ENCODE data around the gene NTRK1. TPM values are rescaled to one million over a fixed set of nuclear protein-coding genes. Genes with fewer than 3 reads are reported as not detected.

The NTRK1 gene
- total and polyA plus RNA-seq, 2 of the 4 experiments (the other 2 are of a cell fraction), result not detected

- no peak overlapping the region for H2AK5ac ChIP-seq (ENCODE audit: low read depth, low read length)
- no peak overlapping the region for H4K8ac ChIP-seq (ENCODE audit: low read depth in 2 of 2, low read length in 2 of 2)
- no peak overlapping the region for H3K14ac ChIP-seq (replicated peaks; ENCODE audit: low read depth, low read length)
- TF ChIP-seq USF2 (IDR thresholded peaks at IDR 0.05; ENCODE audit: low read depth, low read length) (no peak), CEBPB (IDR thresholded peaks at IDR 0.05; ENCODE audit: low read depth, low read length) (no peak), ELK1 (IDR thresholded peaks at IDR 0.05; ENCODE audit: borderline replicate concordance, low read depth, low read length) (no peak), FOS (IDR thresholded peaks at IDR 0.05; ENCODE audit: low read depth, low read length) (no peak), MAFK (IDR thresholded peaks at IDR 0.05; ENCODE audit: low read depth, low read length) (no peak), SMC3 (IDR thresholded peaks at IDR 0.05; ENCODE audit: low read depth, low read length) (no peak), RAD21 (IDR thresholded peaks at IDR 0.05; ENCODE audit: low read length) (no peak), MAZ (IDR thresholded peaks at IDR 0.05; ENCODE audit: borderline replicate concordance, low read depth, low read length) (no peak), MXI1 (IDR thresholded peaks at IDR 0.05; ENCODE audit: borderline replicate concordance, low read depth, low read length) (no peak)
- ChIA-PET CTCF (interaction anchor here (1.1 kb wide), 1 partner anchor 47 kb away, joined by 3 read pairs; no protein-coding TSS in a partner anchor), POLR2A (ENCODE audit: unreplicated experiment) (no interaction called here)
- H3K27me3 ChIP-seq (ENCODE audit: control insufficient read depth, insufficient read depth, low read length), result peaks cover 84% of the 10 kb centered on the region
- H3K9ac ChIP-seq (ENCODE audit: low read depth, low read length), result no peak overlapping the region
- in situ Hi-C loops (cut with MboI; ENCODE audit: low sequenced_read_pairs), result loop anchor here (10.0 kb wide), 1 partner anchor 191 kb away; no protein-coding TSS in a partner anchor
- no peak overlapping the region for H2BK20ac ChIP-seq (ENCODE audit: low read depth, low read length)
- H3K18ac ChIP-seq (ENCODE audit: low read depth, low read length), result no peak overlapping the region
- H3K56ac ChIP-seq (ENCODE audit: extremely low read depth, insufficient read depth, low read length), result no peak overlapping the region
- H3K23ac ChIP-seq (ENCODE audit: low read depth, low read length), result no peak overlapping the region
- no TSS peak for BruUV-seq (replicated peaks)
- H3K4me1 ChIP-seq (ENCODE audit: control insufficient read depth, insufficient read depth, low read length), result no peaks in the 10 kb centered on the region
- ATAC-seq (ENCODE audit: low read depth) (no peak), DNase-seq (no peak)
- no peak overlapping the region for H3K4me2 ChIP-seq (ENCODE audit: low read depth, low read length)
- no peak overlapping the region for H2AFZ ChIP-seq (replicated peaks; ENCODE audit: low read length, poor library complexity)
- H3K4ac ChIP-seq (ENCODE audit: low read depth, low read length), result no peak overlapping the region
- H4K20me1 ChIP-seq (ENCODE audit: insufficient read depth, low read length), result no peaks in the 10 kb centered on the region; the same call in 1 of the 2 replicates
- dilution Hi-C loops (cut with HindIII; ENCODE audit: low sequenced_read_pairs, unreplicated experiment), result no loop called here
- no peak overlapping the region for H2BK5ac ChIP-seq (ENCODE audit: low read depth, low read length, poor library complexity, severe bottlenecking)
- H4K5ac ChIP-seq (ENCODE audit: low read depth, low read length), result no peak overlapping the region
- H2AK9ac ChIP-seq (replicated peaks; ENCODE audit: low read depth, low read length, poor library complexity), result no peak overlapping the region
- H3K9me3 ChIP-seq (ENCODE audit: control insufficient read depth, insufficient read depth, low read length), result no peaks in the 10 kb centered on the region
- H3K9me1 ChIP-seq (ENCODE audit: insufficient read depth, low read length), result no peaks in the 10 kb centered on the region
- intact Hi-C loops (cut with micrococcal nuclease), result no loop called here
- no peak overlapping the region for H2BK15ac ChIP-seq (ENCODE audit: low read depth, low read length)
- no peak overlapping the region for H4K91ac ChIP-seq (ENCODE audit: insufficient read depth, low read depth, low read length)
- H3K79me1 ChIP-seq (ENCODE audit: low read depth in 1 of 2, low read length in 2 of 2), result no peaks in the 10 kb centered on the region
- WGBS, 2 experiments (ENCODE audit: extremely low coverage in 2 of 2, insufficient read length in 1 of 2), result no CpG with 5 or more reads among the region's 1 CpG
- no peak overlapping the region for H3K4me3 ChIP-seq (ENCODE audit: insufficient read depth, low read depth, low read length)
- H3K36me3 ChIP-seq (ENCODE audit: control insufficient read depth, insufficient read depth, low read length), result no peaks in the 10 kb centered on the region
- H2BK120ac ChIP-seq (ENCODE audit: low read depth, low read length), result no peak overlapping the region
- no peak overlapping the region for H3K27ac ChIP-seq (ENCODE audit: insufficient read depth, low read length)
Observed at GRCh38 chr1:156885314-156885713, 24.6 kb downstream of the NTRK1 start.
